Measurements from ENCODE around the gene CCDC83. TPM values are rescaled to one million over a fixed set of nuclear protein-coding genes. Genes with fewer than 3 reads are reported as not detected.
"Not testable (repeated sequence)": the region's sequence is repeated elsewhere in the genome, so short reads cannot be mapped to it uniquely, and the experiment has no call there.

Gene CCDC83
- total RNA-seq, 1 donor from 2014 or later = 0.72 TPM

GRCh38 chr11:85886089-85887056 is 31.2 kb downstream of the CCDC83 start:
- peak; percentile 12 for DNase-seq (ENCODE audit: low spot score)

DNA sequence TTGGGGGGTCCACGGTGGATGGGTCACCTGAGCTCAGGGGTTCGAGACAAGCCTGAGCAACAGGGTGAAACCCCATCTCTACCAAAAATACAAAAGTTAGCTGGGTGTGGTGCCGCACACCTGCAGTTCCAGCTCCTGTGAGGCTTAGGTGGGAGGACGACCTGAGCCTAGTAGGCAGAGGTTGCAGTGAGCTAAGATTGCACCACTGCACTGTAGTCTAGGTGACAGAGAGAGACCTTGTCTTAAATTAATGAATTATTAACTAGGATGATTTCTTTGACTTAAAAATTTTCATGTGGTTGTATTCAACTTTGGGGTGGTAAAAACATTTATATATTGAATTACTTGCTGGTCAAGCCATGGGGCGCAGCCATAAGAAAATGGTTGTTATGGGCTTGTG is 33.9 kb downstream of the CCDC83 start:
- DNase-seq (ENCODE audit: low spot score) = no peak

- peak; percentile 50 for DNase-seq (ENCODE audit: low spot score)
Observed at GRCh38 chr11:85889676-85890579, 34.7 kb downstream of the CCDC83 start.

DNA sequence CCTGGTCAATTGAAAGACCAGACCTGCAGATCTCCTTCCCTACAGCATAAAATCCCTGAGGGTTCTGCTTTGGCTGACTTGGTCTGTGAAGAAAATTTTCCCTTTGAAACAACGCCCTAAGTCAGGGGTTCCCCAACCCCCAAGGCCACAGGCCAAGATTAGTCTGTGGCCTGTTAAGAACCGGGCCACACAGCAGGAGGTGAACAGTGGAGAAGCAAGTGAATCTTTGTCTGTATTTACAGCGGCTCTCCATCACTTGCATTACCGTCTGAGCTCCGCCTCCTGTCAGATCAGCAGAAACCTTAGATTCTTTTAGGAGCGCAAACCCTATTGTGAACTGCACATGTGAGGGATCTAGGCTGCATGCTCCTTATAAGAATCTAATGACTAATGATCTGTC is 38.2 kb downstream of the CCDC83 start:
- no peak for DNase-seq (ENCODE audit: low spot score)

GRCh38 chr11:85896876-85897275 is 41.7 kb downstream of the CCDC83 start:
- no peak for DNase-seq (ENCODE audit: low spot score)

DNA sequence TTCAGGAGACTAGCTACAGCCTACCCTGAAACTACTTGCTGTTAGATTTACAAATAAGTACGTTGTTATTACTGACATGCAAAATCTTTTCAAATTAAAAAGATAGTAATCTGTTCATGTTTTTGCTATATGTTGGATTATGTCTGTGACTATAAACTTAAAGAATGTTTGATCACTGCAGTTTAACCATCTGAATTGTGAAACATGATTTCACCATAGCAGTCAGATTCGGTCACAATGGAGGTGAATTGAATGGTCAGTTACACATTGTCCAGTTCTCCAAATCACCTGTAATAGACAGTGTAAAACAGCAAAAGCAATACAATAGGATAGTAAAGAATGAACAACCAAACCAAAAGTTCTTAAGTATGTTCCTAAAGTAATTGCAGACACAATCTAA is 43.3 kb downstream of the CCDC83 start:
- no peak for DNase-seq (ENCODE audit: low spot score)

DNA sequence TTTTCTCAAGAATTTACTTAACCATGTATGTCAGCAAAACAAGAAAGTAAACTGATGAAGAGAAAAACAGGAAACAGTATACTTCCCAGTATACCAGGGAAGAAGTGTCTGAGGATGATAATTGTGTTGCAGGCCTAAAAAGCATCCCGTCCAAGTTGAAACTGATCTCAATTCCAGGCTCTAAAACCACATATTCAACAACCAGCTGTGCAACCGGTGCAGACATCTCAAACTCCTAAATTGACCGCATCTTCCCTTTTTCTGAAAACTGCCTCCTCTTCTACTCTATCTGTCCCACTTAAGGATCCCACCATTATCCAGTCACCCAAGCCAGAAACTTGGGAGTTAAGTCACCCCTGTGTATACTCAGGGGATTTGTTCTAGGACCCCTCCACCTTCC is 47.2 kb downstream of the CCDC83 start:
- DNase-seq (ENCODE audit: low spot score) = no peak

DNA sequence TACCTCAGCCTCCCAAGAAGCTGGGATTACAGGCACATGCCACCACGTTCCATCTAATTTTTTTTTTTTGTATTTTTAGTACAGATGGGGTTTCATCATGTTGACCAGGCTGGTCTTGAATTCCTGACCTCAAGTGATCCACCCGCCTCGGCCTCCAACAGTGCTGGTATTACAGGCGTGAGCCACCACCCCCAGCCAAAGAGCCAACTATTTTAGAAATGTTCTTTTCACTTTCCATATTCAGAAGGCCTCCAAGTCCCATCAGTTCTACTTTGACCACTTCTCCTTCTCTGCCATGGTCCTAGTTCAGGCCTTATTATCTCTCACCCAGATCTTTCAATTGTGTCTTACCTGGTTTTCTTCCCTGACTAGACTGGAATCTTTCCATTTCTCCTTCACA is 48.2 kb downstream of the CCDC83 start:
- DNase-seq (ENCODE audit: low spot score) = no peak

DNA sequence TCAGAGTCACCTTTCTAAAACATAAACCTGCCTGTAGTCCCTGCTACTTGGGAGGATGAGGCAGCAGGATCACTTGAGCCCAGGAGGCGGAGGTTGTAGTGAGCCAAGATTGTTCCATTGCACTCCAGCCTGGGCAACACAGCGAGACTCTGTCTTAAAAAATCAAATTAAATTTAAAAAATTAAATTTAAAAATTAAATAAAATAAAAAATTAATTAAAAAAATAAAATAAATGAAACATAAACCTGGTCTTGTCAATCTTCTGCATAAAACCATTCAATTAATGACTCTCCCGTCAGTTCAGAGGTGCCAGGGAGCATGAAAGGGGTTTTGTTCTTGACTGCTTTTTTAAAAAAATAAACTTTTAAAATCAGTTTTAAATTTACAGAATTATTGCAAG is 48.6 kb downstream of the CCDC83 start:
- no peak for DNase-seq (ENCODE audit: low spot score)

GRCh38 chr11:85912414-85912813 is 57.2 kb downstream of the CCDC83 start:
- DNase-seq (ENCODE audit: low spot score) = no peak

DNA sequence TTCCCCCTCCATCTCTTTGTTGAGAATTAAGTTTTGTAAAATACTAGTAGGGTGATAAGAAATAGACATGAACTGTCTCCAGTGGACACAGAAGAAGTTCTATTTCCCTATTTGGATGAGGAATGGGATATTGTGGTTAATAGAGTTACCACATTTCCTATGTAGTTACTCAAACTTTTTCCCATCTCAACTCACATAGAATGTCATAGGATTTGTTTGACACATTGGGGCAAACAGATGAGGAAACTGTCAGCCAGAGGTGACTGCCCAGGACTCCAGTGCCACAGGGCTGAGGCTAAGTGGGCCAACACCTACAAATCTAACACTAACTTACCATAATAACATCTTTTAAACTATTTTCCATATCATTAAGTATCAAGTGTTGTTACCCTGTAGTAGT is 58.3 kb downstream of the CCDC83 start:
- no peak for DNase-seq (ENCODE audit: low spot score)

- no peak for DNase-seq (ENCODE audit: low spot score)
Observed at GRCh38 chr11:85914425-85914824, 59.2 kb downstream of the CCDC83 start.

- DNase-seq (ENCODE audit: low spot score) = peak; percentile 10
Observed at GRCh38 chr11:85918910-85919794, 64.0 kb downstream of the CCDC83 start.

- DNase-seq (ENCODE audit: low spot score) = no peak
Observed at GRCh38 chr11:85922367-85922766, 67.2 kb downstream of the CCDC83 start.

DNA sequence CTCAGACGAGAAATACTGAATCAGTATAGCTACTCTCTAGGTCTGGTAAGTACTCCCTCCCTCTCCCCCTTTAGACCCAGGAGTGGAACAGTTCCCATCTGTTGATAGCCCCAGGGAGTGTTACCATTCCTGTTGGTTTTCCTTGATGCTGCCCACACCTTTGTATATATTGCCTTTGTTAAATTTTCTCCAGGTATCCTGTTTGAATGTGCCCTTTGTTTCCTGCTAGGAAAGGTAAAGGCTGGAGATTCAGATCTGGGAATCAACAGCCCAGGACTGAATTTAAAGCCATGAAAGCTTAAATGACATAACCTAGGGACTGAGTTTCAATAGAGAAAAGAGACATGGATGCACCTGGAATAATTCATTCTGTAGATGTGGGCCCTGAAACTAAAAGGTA is 68.3 kb downstream of the CCDC83 start:
- DNase-seq (ENCODE audit: low spot score) = no peak

GRCh38 chr11:85926653-85927214 is 71.6 kb downstream of the CCDC83 start:
- DNase-seq (ENCODE audit: low spot score) = not testable (repeated sequence)

GRCh38 chr11:85930879-85931366 is 75.7 kb downstream of the CCDC83 start:
- DNase-seq (ENCODE audit: low spot score) = no peak

DNA sequence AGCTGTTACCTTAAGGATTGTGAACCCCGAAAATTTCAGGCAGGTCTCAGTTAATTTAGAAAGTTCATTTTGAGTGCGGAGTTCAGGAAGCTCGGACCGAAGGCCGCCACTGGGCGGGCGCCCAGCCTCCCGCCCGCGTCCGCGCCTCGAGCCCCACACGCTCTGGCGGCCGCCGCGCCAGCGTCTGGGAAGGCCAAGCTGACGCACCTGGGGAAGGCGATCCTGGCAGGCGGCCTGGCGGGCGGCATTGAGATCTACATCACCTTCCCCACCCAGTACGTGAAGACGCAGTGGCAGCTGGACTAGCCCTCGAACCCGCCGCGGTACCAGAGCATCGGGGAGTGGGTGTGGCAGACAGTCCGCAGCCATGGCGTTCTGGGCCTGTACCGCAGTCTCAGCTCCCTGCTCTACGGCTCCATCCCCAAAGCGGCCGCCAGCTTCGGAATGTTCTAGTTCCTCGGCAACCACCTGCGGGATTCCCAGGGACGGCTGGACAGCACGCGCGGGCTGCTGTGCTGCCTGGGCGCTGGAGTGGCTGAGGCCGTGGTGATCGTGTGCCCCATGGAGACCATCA is 79.5 kb downstream of the CCDC83 start:
- no peak for DNase-seq (ENCODE audit: low spot score)

GRCh38 chr11:85935751-85936150 is 80.6 kb downstream of the CCDC83 start:
- DNase-seq (ENCODE audit: low spot score) = no peak

GRCh38 chr11:85937835-85938234 is 82.7 kb downstream of the CCDC83 start:
- no peak for DNase-seq (ENCODE audit: low spot score)
